Fibroblast of mammary gland (primary cell): ENCODE results near the gene HIBADH.

ENCODE experiments used
- DNase-seq: peaks from one replicate; pipeline ENCODE4 v3.0.0-alpha.2; 2010; ENCODE audit warnings: low read depth
- H3K4me3 ChIP-seq: 2 replicates; pipeline ENCODE4 v1.5.1; 2011; ENCODE audit warnings: low read depth, mild to moderate bottlenecking, low read length, moderate library complexity; ENCODE audit not compliant: control insufficient read depth
- TF ChIP-seq, protein P1 (sequence below): conservative IDR thresholded peaks from 2 replicates; pipeline ENCODE4 v1.5.1; 2011; ENCODE audit warnings: low read depth, low read length, inconsistent platforms; ENCODE audit not compliant: control insufficient read depth, insufficient read depth

Gene HIBADH

DNA sequence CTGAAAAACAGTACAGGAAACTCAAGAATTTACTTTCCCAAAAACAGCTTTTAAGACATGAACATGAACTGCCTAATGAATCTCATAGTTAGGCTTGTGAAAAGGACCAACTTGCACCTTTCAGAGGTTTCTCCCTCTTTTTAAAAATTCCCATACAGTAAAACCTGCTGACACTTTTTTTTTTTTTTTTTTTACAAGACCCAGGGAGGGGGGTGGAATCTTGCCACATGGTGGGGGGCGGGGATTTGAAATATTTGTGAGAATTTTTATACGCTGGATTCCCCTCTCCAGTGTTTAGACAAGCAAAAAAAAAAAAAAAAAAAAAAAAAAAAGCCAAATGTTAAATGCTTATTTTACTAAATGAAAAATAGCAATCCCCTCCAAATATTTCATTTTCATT is 57.4 kb downstream of the HIBADH start:
- no peak for DNase-seq
- TF ChIP-seq, protein P1, sequence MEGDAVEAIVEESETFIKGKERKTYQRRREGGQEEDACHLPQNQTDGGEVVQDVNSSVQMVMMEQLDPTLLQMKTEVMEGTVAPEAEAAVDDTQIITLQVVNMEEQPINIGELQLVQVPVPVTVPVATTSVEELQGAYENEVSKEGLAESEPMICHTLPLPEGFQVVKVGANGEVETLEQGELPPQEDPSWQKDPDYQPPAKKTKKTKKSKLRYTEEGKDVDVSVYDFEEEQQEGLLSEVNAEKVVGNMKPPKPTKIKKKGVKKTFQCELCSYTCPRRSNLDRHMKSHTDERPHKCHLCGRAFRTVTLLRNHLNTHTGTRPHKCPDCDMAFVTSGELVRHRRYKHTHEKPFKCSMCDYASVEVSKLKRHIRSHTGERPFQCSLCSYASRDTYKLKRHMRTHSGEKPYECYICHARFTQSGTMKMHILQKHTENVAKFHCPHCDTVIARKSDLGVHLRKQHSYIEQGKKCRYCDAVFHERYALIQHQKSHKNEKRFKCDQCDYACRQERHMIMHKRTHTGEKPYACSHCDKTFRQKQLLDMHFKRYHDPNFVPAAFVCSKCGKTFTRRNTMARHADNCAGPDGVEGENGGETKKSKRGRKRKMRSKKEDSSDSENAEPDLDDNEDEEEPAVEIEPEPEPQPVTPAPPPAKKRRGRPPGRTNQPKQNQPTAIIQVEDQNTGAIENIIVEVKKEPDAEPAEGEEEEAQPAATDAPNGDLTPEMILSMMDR, result no peak
- no peak overlapping the region for H3K4me3 ChIP-seq

DNA sequence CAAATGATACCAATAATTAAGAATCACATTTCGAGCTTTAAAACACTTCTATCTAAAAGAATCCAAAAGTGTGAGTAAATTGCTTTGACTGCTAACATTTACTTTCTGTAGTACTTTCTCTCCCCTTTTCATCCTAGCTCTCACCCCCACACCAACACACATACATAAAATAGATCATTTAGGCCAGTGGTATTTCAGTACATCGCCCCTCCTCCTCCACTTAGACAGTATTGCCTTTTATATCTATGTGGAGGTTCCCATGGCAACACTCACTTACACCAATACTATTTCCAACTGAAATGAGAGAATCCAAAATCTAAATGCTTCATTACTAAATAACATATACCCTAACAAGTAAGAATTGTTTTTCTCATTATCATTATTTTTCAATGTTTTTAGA is 58.9 kb downstream of the HIBADH start:
- TF ChIP-seq, protein P1, result no peak
- H3K4me3 ChIP-seq, result no peak overlapping the region
- DNase-seq, result no peak

DNA sequence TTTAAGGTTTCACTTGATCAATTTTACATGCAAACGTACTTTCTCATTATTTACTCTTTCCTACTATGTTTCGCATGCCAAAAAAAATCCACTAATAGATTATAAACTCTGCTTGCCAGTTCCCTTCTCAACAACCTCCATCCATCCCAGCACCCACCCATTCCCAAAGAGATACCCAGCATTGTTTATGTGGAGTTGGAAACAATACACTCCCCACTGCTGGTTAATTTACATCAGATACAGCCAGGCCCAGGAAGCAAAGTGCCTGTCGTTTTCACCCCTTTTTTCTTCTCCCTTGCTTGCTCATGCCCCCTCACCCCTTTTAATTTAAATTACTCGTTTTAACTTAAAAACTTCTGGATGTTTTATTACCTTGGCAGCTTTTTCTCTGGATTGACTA is 59.9 kb downstream of the HIBADH start:
- no peak for DNase-seq
- no peak overlapping the region for H3K4me3 ChIP-seq
- TF ChIP-seq, protein P1, result no peak

DNA sequence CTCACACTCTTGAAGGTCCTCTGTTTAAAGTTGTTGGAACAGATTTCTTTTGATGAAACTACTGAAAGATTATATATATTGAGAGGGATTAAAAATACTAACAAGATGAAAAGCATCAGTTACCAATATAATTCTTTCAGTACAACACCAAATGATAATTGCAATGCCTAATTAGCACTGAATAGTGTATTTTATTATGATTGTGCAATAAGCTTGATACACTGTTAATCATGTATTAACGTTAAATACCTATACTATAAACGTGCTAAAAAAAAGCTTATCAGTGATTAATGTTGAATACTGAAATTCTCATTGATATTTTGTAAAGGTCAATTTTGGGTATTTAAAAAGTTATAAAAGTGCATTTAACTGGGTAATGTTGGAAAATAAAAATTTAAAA is 61.5 kb downstream of the HIBADH start:
- TF ChIP-seq, protein P1, result no peak
- DNase-seq, result no peak
- no peak overlapping the region for H3K4me3 ChIP-seq

DNA sequence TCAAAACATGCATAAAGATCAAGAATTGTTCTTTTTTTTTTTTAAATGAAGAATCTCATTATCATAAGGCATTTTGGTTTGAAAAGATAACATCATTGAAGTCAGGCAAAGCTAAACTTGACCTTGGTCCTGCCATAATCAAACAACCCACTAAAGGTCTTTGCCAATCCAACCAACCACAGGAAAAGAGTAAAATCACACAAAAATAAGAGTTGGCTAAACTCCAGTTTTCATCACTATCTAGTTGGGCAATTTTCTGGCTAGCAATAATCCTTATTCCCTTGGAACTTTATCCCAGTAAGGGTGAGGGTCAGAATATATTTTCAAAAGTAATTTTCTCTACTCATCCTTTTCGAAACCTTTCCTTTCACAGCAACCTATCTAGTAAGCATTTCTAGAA is 62.4 kb downstream of the HIBADH start:
- TF ChIP-seq, protein P1, result no peak
- DNase-seq, result peak; percentile 19
- H3K4me3 ChIP-seq, result no peak overlapping the region

DNA sequence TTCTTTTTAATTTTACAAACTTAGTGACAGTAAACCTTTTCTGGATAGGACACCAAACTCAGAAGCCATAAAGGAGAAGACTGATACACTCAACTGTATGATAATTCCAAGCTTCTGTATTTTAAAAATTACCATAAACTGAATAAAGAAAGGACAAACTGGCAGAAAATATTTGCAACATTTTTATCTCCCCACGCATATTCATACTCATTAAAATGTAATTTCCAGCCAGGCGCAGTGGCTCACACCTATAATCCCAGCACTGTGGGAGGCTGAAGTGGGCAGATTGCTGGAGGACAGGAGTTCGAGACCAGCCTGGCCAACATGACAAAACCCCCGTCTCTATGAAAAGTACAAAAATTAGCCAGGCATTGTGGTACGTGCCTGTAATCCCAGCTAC is 67.7 kb downstream of the HIBADH start:
- no peak for DNase-seq
- no peak overlapping the region for H3K4me3 ChIP-seq
- TF ChIP-seq, protein P1, result no peak

DNA sequence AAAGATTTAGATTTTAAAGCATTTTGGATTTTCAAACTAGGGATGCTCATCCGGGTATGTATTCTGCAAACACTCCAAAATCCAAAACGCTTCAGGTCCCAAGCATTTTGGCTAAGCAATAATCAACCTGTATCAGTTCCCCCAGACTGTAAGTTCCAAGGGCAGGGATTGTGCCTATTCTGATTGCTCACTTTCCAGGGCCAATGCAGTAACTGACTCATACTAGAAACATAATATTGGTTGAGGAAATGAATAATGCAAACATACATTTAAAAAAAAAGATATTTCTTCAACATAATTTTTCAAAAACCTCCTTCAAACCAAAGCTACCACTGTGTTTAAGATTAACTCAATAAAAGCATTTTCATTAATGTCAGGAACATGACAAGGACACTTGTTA is 69.5 kb downstream of the HIBADH start:
- TF ChIP-seq, protein P1, result no peak
- peak; percentile 29 for DNase-seq

More for the DNA sequence above, 69.5 kb downstream of the HIBADH start:
- H3K4me3 ChIP-seq, result no peak overlapping the region
